ENCODE measurements around the gene LRMDA. TPM values are rescaled to one million over a fixed set of nuclear protein-coding genes. Genes with fewer than 3 reads are reported as not detected.

LRMDA gene
- total and polyA plus RNA-seq, 10 of the 15 experiments (the other 5 are each of a cell fraction or from before 2014, with no cell fraction given), result 0.07 to 0.54 (median 0.29) TPM; not detected in 4

- no peak for TF ChIP-seq ZBTB4 (CRISPR knock-in tag; IDR thresholded peaks at IDR 0.05)
- peak; percentile 64 for TF ChIP-seq IKZF1 (conservative IDR thresholded peaks at IDR 0.05)
- TF ChIP-seq MTA2 (IDR thresholded peaks at IDR 0.05; ENCODE audit: low read depth), result 0 out of 2 replicates have a peak, but pooled peaks have one; percentile 28
- no peak for TF ChIP-seq PBX3 (IDR thresholded peaks at IDR 0.05; ENCODE audit: insufficient replicate concordance, low read depth, low read length)
- no peak for TF ChIP-seq SREBF1 (IDR thresholded peaks at IDR 0.05; ENCODE audit: low read length)
- TF ChIP-seq IKZF2 (IDR thresholded peaks at IDR 0.05), result peak in 1 of 2 experiments; percentile 47; a peak in 2 of 4 replicates
These were observed 116.2 kb downstream of the LRMDA start (continued) for GRCh38 chr10:75547391-75548298.

Measured in GM12878 (cell line).